H1 (cell line): ENCODE measurements around the gene NUP133. TPM values are rescaled to one million over a fixed set of nuclear protein-coding genes. Genes with fewer than 3 reads are reported as not detected.

Source experiments
- CTCF ChIA-PET: fragments of 300-600 bp; sonication (Branson Sonifier 250); formaldehyde crosslinking; loops from one replicate; lab custom pipeline; 2021; ENCODE audit not compliant: partially characterized antibody; lab: Charles Lee
- POLR2A ChIA-PET: fragments of 300-600 bp; sonication (Branson Sonifier 250); formaldehyde crosslinking; loops from one replicate; lab custom pipeline; 2021; ENCODE audit warnings: inconsistent platforms; ENCODE audit not compliant: partially characterized antibody; lab: Charles Lee
- DNase-seq, 2 experiments: peaks; one replicate each; pipeline versions ENCODE4 v3.0.0 to v3.0.0-alpha.2; 2010 to 2022; ENCODE audit warnings: low spot score in 2 of 2, low read depth in 1 of 2, mixed read lengths in 1 of 2
- FAIRE-seq: peaks from 2 replicates; lab custom pipeline; 2011; peaks lifted over from hg19 to GRCh38; lab: Jason Lieb, UNC
- H2AFZ ChIP-seq: 2 replicates; pipeline ENCODE4 v1.8.1; 2012; ENCODE audit warnings: low read length, inconsistent platforms
- H2AK5ac ChIP-seq: 2 replicates; pipeline ENCODE4 v1.6.1; 2013; ENCODE audit warnings: low read depth, low read length
- H2BK120ac ChIP-seq: replicated peaks from 2 replicates; pipeline ENCODE3; 2013; ENCODE audit warnings: low read depth, low read length, inconsistent platforms
- H2BK12ac ChIP-seq: 2 replicates; pipeline ENCODE4 v1.6.1; 2013; ENCODE audit warnings: low read depth, low read length
- H2BK15ac ChIP-seq: 2 replicates; pipeline ENCODE4 v1.6.1; 2013; ENCODE audit warnings: low read length
- H2BK20ac ChIP-seq: 2 replicates; pipeline ENCODE4 v1.6.1; 2013; ENCODE audit warnings: low read length
- H2BK5ac ChIP-seq: 2 replicates; pipeline ENCODE4 v1.6.1; 2013; ENCODE audit warnings: low read depth, low read length
- H3K14ac ChIP-seq: 2 replicates; pipeline ENCODE4 v1.6.1; 2013; ENCODE audit warnings: inconsistent platforms; ENCODE audit not compliant: insufficient read length
- H3K18ac ChIP-seq: 2 replicates; pipeline ENCODE4 v1.6.1; 2013; ENCODE audit warnings: low read length; ENCODE audit errors: extremely low read depth
- H3K23ac ChIP-seq: 2 replicates; pipeline ENCODE4 v1.6.1; 2013; ENCODE audit warnings: inconsistent platforms; ENCODE audit not compliant: insufficient read length
- H3K23me2 ChIP-seq: 2 replicates; pipeline ENCODE4 v1.6.1; 2013; ENCODE audit warnings: low read depth, low read length
- H3K27ac ChIP-seq: 2 replicates; pipeline ENCODE4 v1.6.1; 2011; ENCODE audit warnings: low read depth, low read length, inconsistent platforms
- H3K27me3 ChIP-seq, 4 experiments: replicated peaks in 1 of 4; 1 replicate in 1 of 4; 2 replicates in 3 of 4; pipeline versions ENCODE4 v1.6.1 to v1.8.1; 2011 to 2013; ENCODE audit warnings: low read length in 3 of 4, mild to moderate bottlenecking in 3 of 4, inconsistent platforms in 2 of 4, mixed read lengths in 2 of 4, moderate library complexity in 1 of 4; ENCODE audit not compliant: control insufficient read depth in 3 of 4, insufficient read depth in 3 of 4; ENCODE audit errors: extremely low read depth in 1 of 4
- H3K36me3 ChIP-seq, 4 experiments: 2 replicates each; pipeline versions ENCODE4 v1.6.1 to v1.8.1; 2011 to 2013; ENCODE audit warnings: mild to moderate bottlenecking in 4 of 4, low read length in 3 of 4, moderate library complexity in 2 of 4, control low read depth in 1 of 4, inconsistent platforms in 1 of 4; ENCODE audit not compliant: insufficient read depth in 4 of 4, control insufficient read depth in 2 of 4
- H3K4ac ChIP-seq: replicated peaks from 2 replicates; pipeline ENCODE3; 2013; ENCODE audit warnings: low read length, low read depth, mixed read lengths, inconsistent platforms; ENCODE audit not compliant: insufficient read length
- H3K4me1 ChIP-seq, 4 experiments: replicated peaks in 1 of 4; 1 replicate in 1 of 4; 2 replicates in 3 of 4; pipeline versions ENCODE4 v1.6.1 to v1.8.1; 2011 to 2013; ENCODE audit warnings: low read length in 3 of 4, inconsistent platforms in 2 of 4, mixed read lengths in 1 of 4; ENCODE audit not compliant: insufficient read depth in 4 of 4, control insufficient read depth in 3 of 4
- H3K4me2 ChIP-seq, 2 experiments: 2 replicates each; pipeline versions ENCODE4 v1.6.1 to v1.8.1; 2011 to 2013; ENCODE audit warnings: low read depth in 2 of 2, low read length in 2 of 2, control low read depth in 1 of 2, inconsistent platforms in 1 of 2, mild to moderate bottlenecking in 1 of 2; ENCODE audit not compliant: insufficient read depth in 1 of 2
- H3K4me3 ChIP-seq, 4 experiments: fragments of 200-600, 300-600 bp in 1 of 4; sonication (generic), shearing (Covaris generic), sonication (Bioruptor Twin) in 1 of 4; 2 replicates each; pipeline versions ENCODE4 v1.5.1 to v1.8.1; 2011 to 2016; ENCODE audit warnings: low read length in 4 of 4, low read depth in 3 of 4, control low read depth in 2 of 4, inconsistent platforms in 2 of 4, mild to moderate bottlenecking in 2 of 4, mixed read lengths in 1 of 4, moderate library complexity in 1 of 4; ENCODE audit not compliant: insufficient read depth in 2 of 4; ENCODE audit errors: extremely low read depth in 1 of 4
- H3K56ac ChIP-seq: replicated peaks from 2 replicates; pipeline ENCODE3; 2013; ENCODE audit warnings: low read depth, mild to moderate bottlenecking, mixed read lengths, low read length, inconsistent platforms; ENCODE audit not compliant: insufficient read length
- H3K79me1 ChIP-seq: 2 replicates; pipeline ENCODE4 v1.6.1; 2013; ENCODE audit warnings: low read depth, low read length, control low read depth
- H3K79me2 ChIP-seq, 2 experiments: 2 replicates each; pipeline versions ENCODE4 v1.6.1 to v1.8.1; 2012 to 2013; ENCODE audit warnings: low read length in 2 of 2, mild to moderate bottlenecking in 2 of 2, inconsistent platforms in 1 of 2; ENCODE audit not compliant: insufficient read depth in 2 of 2, control insufficient read depth in 1 of 2
- H3K9ac ChIP-seq, 4 experiments: replicated peaks in 1 of 4; 1 replicate in 1 of 4; 2 replicates in 3 of 4; pipeline versions ENCODE4 v1.6.1 to v1.8.1; 2011 to 2013; ENCODE audit warnings: low read depth in 3 of 4, low read length in 3 of 4, control low read depth in 2 of 4, mild to moderate bottlenecking in 2 of 4, moderate library complexity in 2 of 4, inconsistent platforms in 1 of 4; ENCODE audit errors: extremely low read depth in 1 of 4
- H3K9me3 ChIP-seq, 2 experiments: 2 replicates each; pipeline versions ENCODE4 v1.6.1 to v1.8.1; 2012 to 2013; ENCODE audit warnings: mild to moderate bottlenecking in 2 of 2, moderate library complexity in 2 of 2, control low read depth in 1 of 2, inconsistent platforms in 1 of 2, low read depth in 1 of 2, low read length in 1 of 2, mixed read lengths in 1 of 2; ENCODE audit not compliant: insufficient read depth in 2 of 2
- H4K20me1 ChIP-seq, 2 experiments: replicated peaks in 1 of 2; 2 replicates each; pipeline versions ENCODE3 to v1.8.1; 2011 to 2013; ENCODE audit warnings: inconsistent platforms in 2 of 2, low read length in 2 of 2, mild to moderate bottlenecking in 1 of 2; ENCODE audit not compliant: insufficient read depth in 2 of 2, control insufficient read depth in 1 of 2
- H4K5ac ChIP-seq: 2 replicates; pipeline ENCODE4 v1.6.1; 2013; ENCODE audit warnings: low read length, low read depth, mixed read lengths, inconsistent platforms; ENCODE audit not compliant: insufficient read length
- H4K8ac ChIP-seq: 2 replicates; pipeline ENCODE4 v1.8.0; 2013; ENCODE audit warnings: mild to moderate bottlenecking, moderate library complexity, low read length, inconsistent platforms; ENCODE audit not compliant: insufficient read depth; ENCODE audit errors: extremely low read depth
- H4K91ac ChIP-seq: replicated peaks from 2 replicates; pipeline ENCODE3; 2013; ENCODE audit warnings: low read length, mixed read lengths, inconsistent platforms; ENCODE audit not compliant: insufficient read length
- ATF3 ChIP-seq: IDR thresholded peaks from 2 replicates; pipeline ENCODE4 v1.6.1; 2011; ENCODE audit warnings: low read depth, mild to moderate bottlenecking, low read length; ENCODE audit not compliant: insufficient read depth
- CBX5 ChIP-seq: fragments of 300-800, 300-1000 bp; sonication (generic); IDR thresholded peaks from 2 replicates; pipeline ENCODE4 v1.7.1; 2016; ENCODE audit warnings: antibody characterized with exemption, low read length, low read depth
- GTF2F1 ChIP-seq: IDR thresholded peaks from 2 replicates; pipeline ENCODE4 v1.6.1; 2012; ENCODE audit warnings: low read depth, low read length, improper control_type of control experiment, borderline replicate concordance
- KDM5A ChIP-seq: fragments of 200-600 bp; IDR thresholded peaks from 2 replicates; pipeline ENCODE4 v1.7.1; 2012; ENCODE audit warnings: mild to moderate bottlenecking, low read length, inconsistent platforms, mixed read lengths
- NANOG ChIP-seq: IDR thresholded peaks from 2 replicates; pipeline ENCODE4 v1.6.1; 2011; ENCODE audit warnings: low read length, low read depth, mild to moderate bottlenecking, inconsistent platforms; ENCODE audit not compliant: insufficient read depth, poor library complexity, severe bottlenecking
- NRF1 ChIP-seq: IDR thresholded peaks from 2 replicates; pipeline ENCODE4 v1.6.1; 2011; ENCODE audit warnings: mild to moderate bottlenecking, low read depth, low read length, improper control_type of control experiment
- SIN3A ChIP-seq, 2 experiments: IDR thresholded peaks in 1 of 2; conservative IDR thresholded peaks in 1 of 2; 2 replicates each; pipeline ENCODE4 v1.6.1; 2011 to 2012; ENCODE audit warnings: low read length in 2 of 2, improper control_type of control experiment in 1 of 2, low read depth in 1 of 2, mild to moderate bottlenecking in 1 of 2
- SP4 ChIP-seq: IDR thresholded peaks from 2 replicates; pipeline ENCODE4 v1.6.1; 2012; ENCODE audit warnings: low read length, inconsistent platforms
- WGBS, 2 experiments: shearing (Covaris generic) in 1 of 2; methylation state at CpG; one replicate each; pipeline versions ENCODE4 v1.1.6 to v1.1.7; 2013 to 2015; ENCODE audit warnings: low lambda C conversion rate in 2 of 2, mixed read lengths in 2 of 2, inconsistent platforms in 1 of 2, low coverage in 1 of 2, missing lambda C conversion rate in 1 of 2; ENCODE audit not compliant: insufficient replicate concordance in 2 of 2, insufficient coverage in 1 of 2, insufficient read length in 1 of 2; ENCODE audit errors: extremely low coverage in 1 of 2, missing lambda C conversion rate in 1 of 2; 5-methylcytosine and 5-hydroxymethylcytosine counted together
- polyA plus RNA-seq, 7 experiments: library from polyadenylated mRNA; depleted of rRNA in 3 of 7; stranded (reverse) in 5 of 7; unstranded in 2 of 7; fragments of >200 nt in 5 of 7; fragments of 200-250 nt in 2 of 7; gene quantifications; 1 replicate in 5 of 7; 2 replicates in 1 of 7; 4 replicates in 1 of 7; pipeline versions ENCODE4 v1.2.1 to v1.2.3, GENCODE V29; 2011 to 2013; ENCODE audit warnings: missing spikeins in 2 of 7, mixed read lengths in 2 of 7
- total RNA-seq: library from RNA; stranded (reverse); fragmentation: NEBNext Ultra II Directional; extraction: Animal tissue kit (Norgen Biotek cat#: 25700); gene quantifications from 2 replicates; pipeline ENCODE4 v1.2.1, GENCODE V29; 2021

NUP133 gene
- total and polyA plus RNA-seq, 2 of the 8 experiments (the other 6 are each of a cell fraction or from before 2014, with no cell fraction given), result 20.6 to 72.1 TPM

GRCh38 chr1:229554886-229555621 is 46.9 kb upstream of the NUP133 start:
- Histone ChIP-seq H4K5ac (no peak overlapping the region), H2BK5ac (no peak overlapping the region), H2BK120ac (no peak overlapping the region), H3K27me3 (no peaks in the 10 kb centered on the region; a peak in 1 of 7 replicates), H2BK12ac (no peak overlapping the region), H3K56ac (no peak overlapping the region), H3K9me3 (no peaks in the 10 kb centered on the region), H3K4ac (no peak overlapping the region), H3K18ac (no peak overlapping the region), H2BK20ac (no peak overlapping the region), H2BK15ac (no peak overlapping the region), H3K79me2 (peaks cover 0 to 21% of the 10 kb centered on the region in 2 experiments; a peak in 2 of 4 replicates), H3K23me2 (no peaks in the 10 kb centered on the region; the same call in 1 of the 2 replicates), H4K20me1 (peaks cover 3 to 4% of the 10 kb centered on the region in 2 experiments), H3K36me3 (no peaks in the 10 kb centered on the region), H2AK5ac (no peak overlapping the region), H3K27ac (no peak overlapping the region), H3K4me1 (peaks cover 0 to 6% (median under 1%) of the 10 kb centered on the region in 4 experiments; a peak in 3 of 7 replicates), H4K91ac (no peak overlapping the region), H3K4me3 (no peak overlapping the region), H3K9ac (no peak overlapping the region), H3K79me1 (peaks cover 3% of the 10 kb centered on the region), H3K23ac (no peak overlapping the region), H3K14ac (no peak overlapping the region), H2AFZ (no peak overlapping the region), H3K4me2 (no peak overlapping the region), H4K8ac (no peak overlapping the region; the same call in 1 of the 2 replicates)
- FAIRE-seq (no peak), DNase-seq (no peak)
- TF ChIP-seq GTF2F1 (no peak), NRF1 (no peak), KDM5A (no peak), SP4 (no peak), CBX5 (no peak), ATF3 (no peak), NANOG (no peak), SIN3A (conservative IDR thresholded peaks at IDR 0.05 in 1 of 2, IDR thresholded peaks at IDR 0.05 in 1 of 2; ENCODE audit: low read depth in 1 of 2, low read length in 2 of 2) (no peak)
- WGBS, 2 experiments, result 91% methylated on average over 10 of the region's 10 CpGs; no CpG with 5 or more reads in 1 of the 2 experiments
- CTCF ChIA-PET, result interaction anchor here (0.8 to 1.0 kb wide), 2 partner anchors 10 kb away, joined by 3 to 4 read pairs; no protein-coding TSS in a partner anchor
- POLR2A ChIA-PET, result interaction anchor here (0.6 kb wide), 1 partner anchor 73 kb away, joined by 3 read pairs; no protein-coding TSS in a partner anchor
